Stimulated activated CD4-positive, alpha-beta T cell treated with anti-CD3 and anti-CD28 coated beads, Interleukin-2, amount 100 ng/mL, for 48 hours (primary cell): ENCODE measurements around the gene VIPAS39.
"Not testable (repeated sequence)": the region's sequence is repeated elsewhere in the genome, so short reads cannot be mapped to it uniquely, and the experiment has no call there.

Source experiments
- DNase-seq, 2 donors: peaks; one replicate each; pipeline ENCODE4 v3.0.0-alpha.2; 2020

Gene VIPAS39

GRCh38 chr14:77469539-77469938 lies 12.1 kb upstream of the VIPAS39 start:
- DNase-seq: no peak

- no peak for DNase-seq
Observed at GRCh38 chr14:77469067-77469505, 11.7 kb upstream of the VIPAS39 start.

- no peak for DNase-seq
Observed at GRCh38 chr14:77467801-77468200, 10.4 kb upstream of the VIPAS39 start.

- peak; percentile 62 to 70 for DNase-seq
Observed at GRCh38 chr14:77459072-77459723, 1.8 kb upstream of the VIPAS39 start.

GRCh38 chr14:77458249-77458950 lies 999 bp upstream of the VIPAS39 start:
- peak; percentile 7 to 16 for DNase-seq

- DNase-seq: no peak
Observed at GRCh38 chr14:77457115-77457521, 283 bp downstream of the VIPAS39 start.

GRCh38 chr14:77455966-77456640 lies 1.3 kb downstream of the VIPAS39 start:
- DNase-seq: no peak

GRCh38 chr14:77442196-77442595 lies 15.2 kb downstream of the VIPAS39 start:
- no peak for DNase-seq

GRCh38 chr14:77439861-77440260 lies 17.5 kb downstream of the VIPAS39 start:
- no peak for DNase-seq

GRCh38 chr14:77438596-77438995 lies 18.8 kb downstream of the VIPAS39 start:
- no peak for DNase-seq

GRCh38 chr14:77436042-77436441 lies 21.4 kb downstream of the VIPAS39 start:
- no peak for DNase-seq

- no peak for DNase-seq
Observed at GRCh38 chr14:77426396-77426795, 31.0 kb downstream of the VIPAS39 start.

- no peak for DNase-seq
Observed at GRCh38 chr14:77424862-77425261, 32.5 kb downstream of the VIPAS39 start.

GRCh38 chr14:77423423-77423822 lies 34.0 kb downstream of the VIPAS39 start, which contains the start of gene NOXRED1:
Gene NOXRED1, minus strand, starts transcription at chr14:77423523. Its CDS starts 634 bp downstream, at chr14:77422889.
- no peak for DNase-seq

- no peak for DNase-seq
Observed at GRCh38 chr14:77421201-77421600, 36.2 kb downstream of the VIPAS39 start.

GRCh38 chr14:77416836-77417235 lies 40.6 kb downstream of the VIPAS39 start:
- no peak for DNase-seq

GRCh38 chr14:77416098-77416497 lies 41.3 kb downstream of the VIPAS39 start:
- not testable (repeated sequence) for DNase-seq

GRCh38 chr14:77415403-77416030 lies 41.9 kb downstream of the VIPAS39 start:
- not testable (repeated sequence) for DNase-seq

GRCh38 chr14:77409131-77409533 lies 48.3 kb downstream of the VIPAS39 start:
- DNase-seq: no peak

- no peak for DNase-seq
Observed at GRCh38 chr14:77407158-77407557, 50.2 kb downstream of the VIPAS39 start.

- no peak for DNase-seq
Observed at GRCh38 chr14:77406718-77407117, 50.7 kb downstream of the VIPAS39 start.

- DNase-seq: no peak
Observed at GRCh38 chr14:77406086-77406485, 51.3 kb downstream of the VIPAS39 start.

- DNase-seq: no peak
Observed at GRCh38 chr14:77403768-77404167, 53.6 kb downstream of the VIPAS39 start.
